HG03135 (cell line): Measurements from ENCODE around the gene PPFIA2.

Experiments
- ATAC-seq: cut with Tn5 transposase; IDR thresholded peaks from one replicate; pipeline ENCODE4 v1.9.1; 2021; ENCODE audit warnings: mild to moderate bottlenecking, moderate library complexity; ENCODE audit not compliant: unreplicated experiment

The PPFIA2 gene

GRCh38 chr12:81294325-81295190 lies 464.6 kb downstream of the PPFIA2 start:
- ATAC-seq: no peak

GRCh38 chr12:81288651-81289050 lies 470.5 kb downstream of the PPFIA2 start:
- no peak for ATAC-seq

- no peak for ATAC-seq
Observed at GRCh38 chr12:81284137-81284536, 475.0 kb downstream of the PPFIA2 start.

GRCh38 chr12:81274637-81275529 lies 484.3 kb downstream of the PPFIA2 start:
- ATAC-seq: no peak

- ATAC-seq: no peak
Observed at GRCh38 chr12:81270385-81270784, 488.8 kb downstream of the PPFIA2 start.

- ATAC-seq: no peak
Observed at GRCh38 chr12:81263072-81263471, 496.1 kb downstream of the PPFIA2 start.

GRCh38 chr12:81261508-81262207 lies 497.5 kb downstream of the PPFIA2 start:
- ATAC-seq: no peak

GRCh38 chr12:81259360-81259759 lies 499.8 kb downstream of the PPFIA2 start:
- no peak for ATAC-seq

GRCh38 chr12:81257947-81258551 lies 501.1 kb downstream of the PPFIA2 start:
- no peak for ATAC-seq

- no peak for ATAC-seq
Observed at GRCh38 chr12:81255947-81256346, 503.2 kb downstream of the PPFIA2 start.

- no peak for ATAC-seq
Observed at GRCh38 chr12:81255456-81255855, 503.7 kb downstream of the PPFIA2 start.

- ATAC-seq: no peak
Observed at GRCh38 chr12:81253360-81253759, 505.8 kb downstream of the PPFIA2 start.

- ATAC-seq: no peak
Observed at GRCh38 chr12:81252228-81252627, 506.9 kb downstream of the PPFIA2 start.

GRCh38 chr12:81249976-81250375 lies 509.2 kb downstream of the PPFIA2 start:
- ATAC-seq: no peak

- ATAC-seq: no peak
Observed at GRCh38 chr12:81245907-81246570, 513.1 kb downstream of the PPFIA2 start.

GRCh38 chr12:81245458-81245857 lies 513.7 kb downstream of the PPFIA2 start:
- no peak for ATAC-seq

GRCh38 chr12:81231574-81232368 lies 527.4 kb downstream of the PPFIA2 start:
- ATAC-seq: no peak

GRCh38 chr12:81229759-81230158 lies 529.4 kb downstream of the PPFIA2 start:
- no peak for ATAC-seq

- ATAC-seq: no peak
Observed at GRCh38 chr12:81224626-81225025, 534.5 kb downstream of the PPFIA2 start.
